Measurements from ENCODE around the gene ZKSCAN7.

ZKSCAN7 gene

GRCh38 chr3:44511238-44511566 lies 43.8 kb upstream of the ZKSCAN7 start:
- H3K27me3 ChIP-seq (ENCODE audit: insufficient read depth, low read depth, severe bottlenecking), result no peaks in the 10 kb centered on the region
- no peak for DNase-seq
- peaks cover 5% of the 10 kb centered on the region for H3K36me3 ChIP-seq
- H3K9me3 ChIP-seq (ENCODE audit: severe bottlenecking), result no peaks in the 10 kb centered on the region
- TF ChIP-seq CTCF (IDR thresholded peaks at IDR 0.05; ENCODE audit: low read depth, low read length), result no peak
- H3K27ac ChIP-seq, result peak overlapping the region; percentile 80
- peak overlapping the region; percentile 72 for H3K4me3 ChIP-seq (ENCODE audit: low read depth, low read length)

- H3K4me3 ChIP-seq (ENCODE audit: low read depth, low read length), result no peak overlapping the region
- DNase-seq, result no peak
- no peaks in the 10 kb centered on the region for H3K36me3 ChIP-seq
- no peaks in the 10 kb centered on the region for H3K27me3 ChIP-seq (ENCODE audit: insufficient read depth, low read depth, severe bottlenecking)
- H3K9me3 ChIP-seq (ENCODE audit: severe bottlenecking), result no peaks in the 10 kb centered on the region
- no peak overlapping the region for H3K27ac ChIP-seq
- no peak for TF ChIP-seq CTCF (IDR thresholded peaks at IDR 0.05; ENCODE audit: low read depth, low read length)
Observed at GRCh38 chr3:44513513-44513912, 41.5 kb upstream of the ZKSCAN7 start.

GRCh38 chr3:44516230-44516629 lies 38.8 kb upstream of the ZKSCAN7 start:
- no peaks in the 10 kb centered on the region for H3K9me3 ChIP-seq (ENCODE audit: severe bottlenecking)
- no peaks in the 10 kb centered on the region for H3K27me3 ChIP-seq (ENCODE audit: insufficient read depth, low read depth, severe bottlenecking)
- DNase-seq, result no peak
- TF ChIP-seq CTCF (IDR thresholded peaks at IDR 0.05; ENCODE audit: low read depth, low read length), result no peak
- H3K36me3 ChIP-seq, result no peaks in the 10 kb centered on the region
- H3K4me3 ChIP-seq (ENCODE audit: low read depth, low read length), result no peak overlapping the region
- no peak overlapping the region for H3K27ac ChIP-seq

- DNase-seq, result no peak
- no peak for TF ChIP-seq CTCF (IDR thresholded peaks at IDR 0.05; ENCODE audit: low read depth, low read length)
- H3K9me3 ChIP-seq (ENCODE audit: severe bottlenecking), result no peaks in the 10 kb centered on the region
- no peaks in the 10 kb centered on the region for H3K36me3 ChIP-seq
- no peak overlapping the region for H3K4me3 ChIP-seq (ENCODE audit: low read depth, low read length)
- H3K27me3 ChIP-seq (ENCODE audit: insufficient read depth, low read depth, severe bottlenecking), result no peaks in the 10 kb centered on the region
- H3K27ac ChIP-seq, result no peak overlapping the region
Observed at GRCh38 chr3:44518782-44519156, 36.2 kb upstream of the ZKSCAN7 start.

GRCh38 chr3:44521721-44522120 lies 33.3 kb upstream of the ZKSCAN7 start:
- no peak for DNase-seq
- TF ChIP-seq CTCF (IDR thresholded peaks at IDR 0.05; ENCODE audit: low read depth, low read length), result no peak
- H3K4me3 ChIP-seq (ENCODE audit: low read depth, low read length), result no peak overlapping the region
- no peak overlapping the region for H3K27ac ChIP-seq
- no peaks in the 10 kb centered on the region for H3K36me3 ChIP-seq
- H3K9me3 ChIP-seq (ENCODE audit: severe bottlenecking), result no peaks in the 10 kb centered on the region
- no peaks in the 10 kb centered on the region for H3K27me3 ChIP-seq (ENCODE audit: insufficient read depth, low read depth, severe bottlenecking)

- Histone ChIP-seq H3K4me3 (ENCODE audit: low read depth, low read length) (no peak overlapping the region), H3K27me3 (ENCODE audit: insufficient read depth, low read depth, severe bottlenecking) (no peaks in the 10 kb centered on the region), H3K27ac (no peak overlapping the region), H3K36me3 (no peaks in the 10 kb centered on the region), H3K9me3 (ENCODE audit: severe bottlenecking) (no peaks in the 10 kb centered on the region)
- DNase-seq, result no peak
- TF ChIP-seq CTCF (IDR thresholded peaks at IDR 0.05; ENCODE audit: low read depth, low read length), result no peak
Observed at GRCh38 chr3:44522494-44522933, 32.5 kb upstream of the ZKSCAN7 start.
